Suprapubic skin (tissue), 4 donors: ENCODE measurements around the gene NEURL1B. TPM values are rescaled to one million over a fixed set of nuclear protein-coding genes. Genes with fewer than 3 reads are reported as not detected.

Experiments
- DNase-seq, 2 donors: peaks; one replicate each; pipeline ENCODE4 v3.0.0-alpha.2; 2019; ENCODE audit warnings: low spot score in 2 of 2
- H3K27ac ChIP-seq: fragments of 200-600 bp; sonication (generic); one replicate; pipeline ENCODE4 v1.5.1; 2019
- H3K27me3 ChIP-seq: fragments of 200-600 bp; sonication (generic); one replicate; pipeline ENCODE4 v1.5.1; 2019
- H3K36me3 ChIP-seq: fragments of 200-600 bp; sonication (generic); one replicate; pipeline ENCODE4 v1.5.1; 2019
- H3K4me1 ChIP-seq: fragments of 200-600 bp; sonication (generic); one replicate; pipeline ENCODE4 v1.5.1; 2019
- H3K4me3 ChIP-seq: fragments of 200-600 bp; sonication (generic); one replicate; pipeline ENCODE4 v1.5.1; 2019; ENCODE audit warnings: mild to moderate bottlenecking
- H3K9me3 ChIP-seq: fragments of 200-600 bp; sonication (generic); one replicate; pipeline ENCODE4 v1.5.1; 2019
- CTCF ChIP-seq, 2 donors: fragments of 200-600 bp in 1 of 2; fragments of 450-650 bp in 1 of 2; sonication (generic) in 1 of 2; IDR thresholded peaks; one replicate each; pipeline ENCODE4 v1.5.1; 2016 to 2019; ENCODE audit warnings: antibody characterized with exemption in 2 of 2, mild to moderate bottlenecking in 1 of 2, moderate library complexity in 1 of 2
- EP300 ChIP-seq: sonication (generic); formaldehyde crosslinking; IDR thresholded peaks from one replicate; pipeline ENCODE4 v1.6.1; 2017; ENCODE audit warnings: antibody characterized with exemption
- POLR2A ChIP-seq, 2 donors: fragments of 450-650 bp; IDR thresholded peaks; one replicate each; pipeline ENCODE4 v1.6.1; 2017; ENCODE audit warnings: antibody characterized with exemption in 2 of 2, mild to moderate bottlenecking in 2 of 2, moderate library complexity in 2 of 2
- POLR2AphosphoS5 ChIP-seq, 3 donors: sonication (generic); formaldehyde crosslinking; IDR thresholded peaks; one replicate each; pipeline ENCODE4 v1.6.1; 2017; ENCODE audit warnings: antibody characterized with exemption in 3 of 3
- WGBS: methylation state at CpG from one replicate; pipeline ENCODE4 v1.1.5; 2018; 5-methylcytosine and 5-hydroxymethylcytosine counted together
- total RNA-seq, 4 donors: library from RNA; depleted of rRNA; stranded (reverse); fragments of >200 nt; gene quantifications; one replicate each; pipeline ENCODE4 v1.1.0, GENCODE V29; 2016

NEURL1B gene
- total RNA-seq, 4 donors from 2014 or later = 18.5 to 40.9 (median 30.4) TPM

- 36% methylated on average over 7 of the region's 7 CpGs for WGBS
- peaks cover 34% of the 10 kb centered on the region for H3K4me1 ChIP-seq
- H3K4me3 ChIP-seq = no peak overlapping the region
Observed at GRCh38 chr5:172658961-172659501, 18.0 kb downstream of the NEURL1B start.

GRCh38 chr5:172659570-172659908 lies 18.5 kb downstream of the NEURL1B start:
- DNase-seq = no peak
- no peaks in the 10 kb centered on the region for H3K27me3 ChIP-seq
- H3K4me3 ChIP-seq = no peak overlapping the region
- no peaks in the 10 kb centered on the region for H3K9me3 ChIP-seq
- peaks cover 34% of the 10 kb centered on the region for H3K4me1 ChIP-seq
- H3K36me3 ChIP-seq = no peaks in the 10 kb centered on the region
- no peak for TF ChIP-seq EP300
- TF ChIP-seq CTCF (IDR thresholded peaks at IDR 0.05) = no peak
- no peak for TF ChIP-seq POLR2AphosphoS5 (IDR thresholded peaks at IDR 0.05)
- no peak for TF ChIP-seq POLR2A (IDR thresholded peaks at IDR 0.05)
- peak overlapping the region; percentile 71 for H3K27ac ChIP-seq

More at GRCh38 chr5:172658961-172659501, 18.0 kb downstream of the NEURL1B start:
- no peak for DNase-seq
- no peaks in the 10 kb centered on the region for H3K27me3 ChIP-seq
- H3K27ac ChIP-seq = peak overlapping the region; percentile 71
- H3K36me3 ChIP-seq = no peaks in the 10 kb centered on the region
- TF ChIP-seq POLR2A (IDR thresholded peaks at IDR 0.05) (no peak), EP300 (no peak), CTCF (IDR thresholded peaks at IDR 0.05) (no peak), POLR2AphosphoS5 (IDR thresholded peaks at IDR 0.05) (no peak)
- H3K9me3 ChIP-seq = no peaks in the 10 kb centered on the region

GRCh38 chr5:172659909-172660628 lies 19.0 kb downstream of the NEURL1B start:
- Histone ChIP-seq H3K9me3 (no peaks in the 10 kb centered on the region), H3K27ac (peak overlapping the region; percentile 71), H3K27me3 (no peaks in the 10 kb centered on the region), H3K4me3 (no peak overlapping the region), H3K36me3 (no peaks in the 10 kb centered on the region), H3K4me1 (peaks cover 34% of the 10 kb centered on the region)
- no peak for TF ChIP-seq POLR2A (IDR thresholded peaks at IDR 0.05)
- no peak for TF ChIP-seq POLR2AphosphoS5 (IDR thresholded peaks at IDR 0.05)
- TF ChIP-seq CTCF (IDR thresholded peaks at IDR 0.05) = no peak
- TF ChIP-seq EP300 = no peak
- no peak for DNase-seq
- WGBS = 24% methylated on average over 13 of the region's 18 CpGs

GRCh38 chr5:172660974-172661373 lies 19.9 kb downstream of the NEURL1B start:
- TF ChIP-seq POLR2A (IDR thresholded peaks at IDR 0.05) (no peak), CTCF (IDR thresholded peaks at IDR 0.05) (no peak), POLR2AphosphoS5 (IDR thresholded peaks at IDR 0.05) (no peak), EP300 (no peak)
- H3K4me3 ChIP-seq = no peak overlapping the region
- WGBS = 97% methylated on average over 3 of the region's 3 CpGs
- peaks cover 34% of the 10 kb centered on the region for H3K4me1 ChIP-seq
- no peak overlapping the region for H3K27ac ChIP-seq
- H3K36me3 ChIP-seq = no peaks in the 10 kb centered on the region
- no peaks in the 10 kb centered on the region for H3K27me3 ChIP-seq
- DNase-seq = no peak
- H3K9me3 ChIP-seq = no peaks in the 10 kb centered on the region

- H3K4me3 ChIP-seq = no peak overlapping the region
- TF ChIP-seq POLR2A (IDR thresholded peaks at IDR 0.05) (no peak), CTCF (IDR thresholded peaks at IDR 0.05) (no peak), EP300 (no peak), POLR2AphosphoS5 (IDR thresholded peaks at IDR 0.05) (no peak)
- no peak overlapping the region for H3K27ac ChIP-seq
- H3K36me3 ChIP-seq = no peaks in the 10 kb centered on the region
- DNase-seq = no peak
- H3K9me3 ChIP-seq = no peaks in the 10 kb centered on the region
- peaks cover 34% of the 10 kb centered on the region for H3K4me1 ChIP-seq
- H3K27me3 ChIP-seq = no peaks in the 10 kb centered on the region
- WGBS = 89% methylated on average over 9 of the region's 9 CpGs
Observed at GRCh38 chr5:172661526-172661925, 20.5 kb downstream of the NEURL1B start.
